Stimulated activated CD8-positive, alpha-beta memory T cell treated with anti-CD3 and anti-CD28 coated beads, Interleukin-12 subunit alpha, Interleukin-12 subunit beta, amount 100 ng/mL, for 24 hours (primary cell): ENCODE results near the gene OCIAD2.
"Not testable (repeated sequence)": the region's sequence is repeated elsewhere in the genome, so short reads cannot be mapped to it uniquely, and the experiment has no call there.

Experiments
- DNase-seq: peaks from one replicate; pipeline ENCODE4 v3.0.0-alpha.2; 2020; ENCODE audit errors: extremely low read depth

OCIAD2 gene

GRCh38 chr4:48906206-48907173 lies at the start of gene OCIAD2:
TSS of gene OCIAD2 (minus strand) at chr4:48906774. CDS start at chr4:48904549, 2,225 bp downstream.
- DNase-seq: peak; percentile 47

DNA sequence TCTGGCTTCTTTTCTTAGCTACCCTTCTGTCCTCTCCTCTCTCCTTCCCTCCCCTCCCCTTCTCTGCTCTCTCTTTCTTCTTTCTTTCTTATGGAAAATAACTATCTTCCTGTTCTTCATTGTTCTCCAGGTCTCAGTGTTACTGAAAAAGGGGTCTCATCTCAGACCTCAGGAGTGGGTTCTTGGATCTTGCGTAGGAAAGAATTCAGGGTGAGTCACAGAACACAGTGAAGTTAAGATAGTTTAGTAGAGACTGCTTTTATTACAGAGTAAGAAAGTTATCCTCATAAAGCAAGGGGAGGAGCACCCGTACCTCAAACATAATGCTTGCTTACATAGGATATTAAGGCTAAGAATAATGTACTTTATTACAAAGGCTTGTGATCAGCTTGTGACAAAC lies 47.7 kb upstream of the OCIAD2 start:
- DNase-seq: no peak

- no peak for DNase-seq
Observed at GRCh38 chr4:48949518-48950219, 43.1 kb upstream of the OCIAD2 start.

GRCh38 chr4:48949086-48949485 lies 42.5 kb upstream of the OCIAD2 start:
- DNase-seq: no peak

DNA sequence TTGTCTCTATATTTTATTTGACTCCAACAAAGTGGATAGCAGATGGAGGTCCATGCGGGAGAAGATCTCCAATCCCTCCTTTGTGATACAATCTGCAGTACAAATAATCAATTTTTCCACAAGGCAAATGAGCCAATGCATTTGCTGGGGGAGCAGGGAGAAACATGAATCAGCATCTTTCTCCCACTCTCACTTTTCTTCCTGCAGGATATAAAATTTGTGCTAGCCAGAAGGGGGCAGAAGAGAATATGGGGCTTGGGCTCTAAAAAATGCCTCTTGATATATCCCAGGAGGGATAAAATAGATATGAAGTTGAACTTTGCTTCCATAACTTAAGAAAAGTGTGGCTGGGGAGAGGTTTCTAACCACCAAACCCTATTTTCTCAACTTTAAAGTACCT lies 41.2 kb upstream of the OCIAD2 start:
- no peak for DNase-seq

GRCh38 chr4:48945981-48946380 lies 39.4 kb upstream of the OCIAD2 start:
- DNase-seq: no peak

- DNase-seq: no peak
Observed at GRCh38 chr4:48944756-48945241, 38.2 kb upstream of the OCIAD2 start.

- DNase-seq: no peak
Observed at GRCh38 chr4:48944252-48944651, 37.7 kb upstream of the OCIAD2 start.

DNA sequence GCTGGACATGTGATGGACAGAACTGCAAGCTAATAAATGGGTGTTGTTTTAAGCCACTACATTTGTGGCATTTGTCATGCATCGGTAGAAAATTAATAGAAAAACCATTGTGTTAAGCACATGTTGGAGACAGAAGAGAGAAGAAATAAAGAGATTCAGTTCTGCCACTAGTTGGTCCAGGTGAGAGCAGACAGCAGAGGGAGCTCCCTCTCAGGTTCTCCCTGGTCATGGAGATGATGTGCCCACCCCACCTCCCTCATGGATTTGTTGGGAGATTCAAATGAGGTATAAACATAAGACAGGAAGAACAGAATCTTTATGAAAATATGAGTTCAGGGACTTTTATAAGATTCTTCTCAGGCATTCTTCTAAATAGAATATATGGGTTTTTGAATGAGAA lies 36.8 kb upstream of the OCIAD2 start:
- no peak for DNase-seq

DNA sequence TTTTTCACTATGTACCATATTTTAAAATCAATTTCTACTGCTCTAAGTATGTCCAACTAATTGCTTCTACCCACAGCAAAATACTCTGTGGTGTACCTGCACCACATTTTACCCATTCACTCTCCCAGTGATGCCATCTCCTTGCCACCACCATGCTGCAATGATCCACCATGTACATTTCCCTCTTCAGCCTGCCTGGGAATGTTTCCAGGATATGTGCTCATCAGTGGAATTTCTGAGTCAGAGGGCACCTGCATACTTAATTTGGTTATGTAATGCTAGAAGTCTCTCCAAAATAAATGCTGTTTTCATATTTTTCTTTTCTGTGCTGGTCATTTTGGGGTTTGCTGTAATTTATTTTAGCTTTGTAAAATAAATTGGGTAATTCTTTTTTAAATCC lies 33.2 kb upstream of the OCIAD2 start:
- DNase-seq: no peak

GRCh38 chr4:48938831-48939230 lies 32.3 kb upstream of the OCIAD2 start:
- DNase-seq: no peak

DNA sequence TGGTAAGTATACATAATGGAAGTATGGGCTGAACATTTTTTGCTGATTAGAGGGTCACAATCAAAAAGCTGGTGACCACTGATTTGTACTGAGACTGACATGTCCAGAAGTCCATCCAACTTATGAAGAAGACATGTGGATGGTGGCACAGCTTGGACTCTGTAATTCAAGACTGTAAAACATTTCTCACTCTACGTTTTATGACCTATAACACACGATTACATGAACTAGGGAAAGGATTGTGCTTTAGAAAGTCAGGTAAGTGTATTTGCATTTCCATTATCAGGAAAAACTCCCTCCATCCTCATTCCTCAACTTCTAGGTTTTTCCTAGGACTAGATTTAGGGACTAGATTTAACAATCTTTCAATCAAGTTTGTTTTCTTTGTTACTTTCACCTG lies 30.5 kb upstream of the OCIAD2 start:
- DNase-seq: no peak

DNA sequence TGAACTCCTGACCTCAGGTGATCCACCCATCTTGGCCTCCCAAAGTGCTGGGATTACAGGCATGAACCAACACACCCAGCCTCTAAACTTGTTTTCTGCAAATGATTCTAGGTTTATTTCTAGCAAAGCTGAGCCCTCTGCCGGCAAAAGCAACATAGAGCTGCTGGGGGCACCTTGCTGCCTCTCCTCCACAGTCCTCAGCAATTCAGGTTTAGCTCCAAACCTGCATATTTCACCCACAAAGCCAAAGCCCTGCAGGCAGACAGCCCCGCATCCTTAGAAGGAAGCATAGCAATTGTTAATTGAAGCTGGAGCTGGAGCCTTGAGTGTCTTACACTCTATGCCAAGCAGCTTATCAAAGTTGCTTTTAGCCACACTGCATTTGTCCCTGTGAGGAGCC lies 24.9 kb upstream of the OCIAD2 start:
- no peak for DNase-seq

DNA sequence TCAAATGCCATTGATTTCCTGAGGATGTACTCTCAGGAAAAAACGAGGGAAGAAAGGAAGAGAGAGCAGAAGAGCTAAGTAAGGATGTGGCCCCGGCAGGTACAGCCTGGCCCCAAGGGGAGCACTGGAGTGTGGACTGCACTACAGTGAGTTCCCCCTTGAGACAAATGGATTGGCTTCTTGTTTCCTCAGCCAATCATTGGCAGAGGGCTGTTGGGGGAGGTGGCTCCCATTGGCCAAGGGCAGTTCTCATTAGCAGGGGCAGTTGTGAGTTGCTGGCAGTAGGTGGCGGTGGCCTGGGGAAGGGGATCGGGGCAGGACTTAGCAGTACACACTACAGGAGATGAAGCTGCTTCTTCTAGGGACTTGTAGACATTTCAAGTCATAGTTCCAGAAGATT lies 24.1 kb upstream of the OCIAD2 start:
- no peak for DNase-seq

DNA sequence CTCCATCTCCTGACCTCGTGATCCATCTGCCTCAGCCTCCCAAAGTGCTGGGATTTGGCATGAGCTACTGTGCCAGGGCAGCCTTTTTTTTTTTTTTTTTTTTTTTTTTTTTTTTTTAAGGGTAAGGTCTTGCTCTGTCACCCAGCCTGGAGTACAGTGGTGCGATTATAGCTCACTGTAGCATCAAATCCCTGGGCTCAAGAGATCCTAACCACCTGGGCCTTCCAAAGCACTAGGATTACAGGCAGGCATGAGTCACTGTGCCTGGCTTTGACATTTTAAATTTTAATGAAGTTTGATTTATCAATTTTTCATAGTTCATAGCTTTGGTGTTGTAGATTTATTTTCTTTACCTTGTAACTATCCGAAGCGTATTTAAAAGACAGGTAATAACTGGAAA lies 17.8 kb upstream of the OCIAD2 start:
- DNase-seq: no peak

DNA sequence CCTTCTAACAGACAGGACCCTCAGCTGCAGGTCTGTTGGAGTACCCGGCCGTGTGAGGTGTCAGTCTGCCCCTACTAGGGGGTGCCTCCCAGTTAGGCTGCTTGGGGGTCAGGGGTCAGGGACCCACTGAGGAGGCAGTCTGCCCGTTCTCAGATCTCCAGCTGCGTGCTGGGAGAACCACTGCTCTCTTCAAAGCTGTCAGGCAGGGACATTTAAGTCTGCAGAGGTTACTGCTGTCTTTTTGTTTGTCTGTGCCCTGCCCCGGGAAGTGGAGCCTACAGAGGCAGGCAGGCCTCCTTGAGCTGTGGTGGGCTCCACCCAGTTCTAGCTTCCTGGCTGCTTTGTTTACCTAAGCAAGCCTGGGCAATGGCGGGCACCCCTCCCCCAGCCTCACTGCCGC lies 16.5 kb upstream of the OCIAD2 start:
- not testable (repeated sequence) for DNase-seq

GRCh38 chr4:48914311-48914710 lies 7.7 kb upstream of the OCIAD2 start:
- no peak for DNase-seq

DNA sequence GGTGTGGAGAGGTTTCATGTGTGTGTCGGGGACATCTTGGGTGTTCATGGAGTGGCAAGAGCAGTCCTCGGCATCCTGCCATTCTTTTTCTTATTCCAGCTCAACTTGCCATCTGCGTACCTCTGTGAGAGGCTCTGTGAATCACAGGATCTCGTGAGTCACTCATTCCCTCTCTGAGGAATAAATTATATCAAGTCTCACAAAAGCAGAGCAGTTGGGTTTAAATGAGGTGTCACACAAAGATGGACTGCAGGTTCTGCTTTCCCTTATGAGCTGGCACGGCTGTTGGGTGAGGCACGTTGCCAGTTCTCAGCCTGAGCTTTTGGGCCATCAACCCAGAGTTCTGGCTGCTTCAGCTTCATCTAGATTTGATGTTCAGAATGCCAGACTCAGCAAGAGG lies 6.8 kb upstream of the OCIAD2 start:
- no peak for DNase-seq

GRCh38 chr4:48912349-48912748 lies 5.8 kb upstream of the OCIAD2 start:
- no peak for DNase-seq

DNA sequence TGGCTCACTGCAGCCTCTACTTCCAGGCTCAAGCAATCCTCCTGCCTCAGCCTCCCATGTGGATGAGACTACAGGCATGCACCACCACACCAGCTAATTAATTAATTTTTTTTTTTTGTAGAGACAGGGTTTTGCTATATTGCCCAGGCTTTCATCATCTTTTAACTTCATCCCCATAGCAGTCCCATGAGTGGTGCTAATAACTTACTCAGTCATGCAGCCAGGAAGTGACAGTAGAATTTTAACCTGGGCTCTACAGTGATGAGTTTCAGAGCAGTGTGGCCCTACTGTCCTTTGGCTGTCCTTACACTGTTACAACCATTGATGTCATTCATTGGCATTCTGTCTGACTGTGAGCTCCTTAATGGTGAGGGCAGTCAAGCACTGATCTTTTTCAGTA lies 3.9 kb upstream of the OCIAD2 start:
- DNase-seq: no peak

GRCh38 chr4:48909697-48910096 lies 3.1 kb upstream of the OCIAD2 start:
- DNase-seq: peak; percentile 25

DNA sequence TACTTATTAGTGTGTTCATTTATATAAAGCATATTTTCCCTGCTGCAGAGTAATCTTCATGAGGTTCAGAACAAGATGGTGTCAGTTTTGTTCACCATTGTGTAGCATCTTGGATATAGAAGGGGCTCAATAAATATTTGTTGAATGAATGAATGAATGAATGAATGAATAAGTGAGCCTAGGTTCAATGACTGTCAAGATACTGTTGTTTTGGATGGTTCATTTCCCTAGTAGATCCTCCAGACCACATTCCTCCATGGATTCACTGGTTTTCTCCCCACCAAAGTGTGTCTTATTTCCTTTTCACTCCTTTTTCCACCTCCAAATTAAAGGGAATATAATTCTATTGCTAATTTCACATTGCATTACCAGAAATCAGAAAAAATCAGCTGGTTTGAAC lies 2.1 kb upstream of the OCIAD2 start:
- DNase-seq: no peak
